Measurements from ENCODE around the gene MYH11. TPM values are rescaled to one million over a fixed set of nuclear protein-coding genes. Genes with fewer than 3 reads are reported as not detected.

The MYH11 gene
- total RNA-seq, 1 donor from 2014 or later, result 102 TPM

- intact Hi-C loops (cut with DNase I), result no loop called here
- Histone ChIP-seq H3K4me3 (no peak overlapping the region), H3K9me3 (no peaks in the 10 kb centered on the region), H3K27me3 (ENCODE audit: low read depth) (no peaks in the 10 kb centered on the region), H3K36me3 (no peaks in the 10 kb centered on the region), H3K27ac (no peak overlapping the region), H3K4me1 (peaks cover 19% of the 10 kb centered on the region)
- TF ChIP-seq CTCF (IDR thresholded peaks at IDR 0.05), result no peak
- no peak for ATAC-seq
- no peak for DNase-seq
Measured at GRCh38 chr16:15891508-15891907, 34.7 kb upstream of the MYH11 start.

GRCh38 chr16:15888072-15888976 lies 31.5 kb upstream of the MYH11 start, which contains the start of gene CEP20:
Gene CEP20, minus strand, starts transcription at chr16:15888603. Its CDS starts 18 bp downstream, at chr16:15888585.
- H3K4me1 ChIP-seq, result peaks cover 30% of the 10 kb centered on the region
- no peaks in the 10 kb centered on the region for H3K9me3 ChIP-seq
- H3K27ac ChIP-seq, result peak within 1 kb of the TSS; percentile 92
- H3K36me3 ChIP-seq, result peaks cover 9% of the 10 kb centered on the region
- no peaks in the 10 kb centered on the region for H3K27me3 ChIP-seq (ENCODE audit: low read depth)
- TF ChIP-seq CTCF (IDR thresholded peaks at IDR 0.05), result no peak
- H3K4me3 ChIP-seq, result peak within 1 kb of the TSS; percentile 91
- intact Hi-C loops (cut with DNase I), result no loop called here
- DNase-seq (peak; percentile 100), ATAC-seq (peak; percentile 100)

DNA sequence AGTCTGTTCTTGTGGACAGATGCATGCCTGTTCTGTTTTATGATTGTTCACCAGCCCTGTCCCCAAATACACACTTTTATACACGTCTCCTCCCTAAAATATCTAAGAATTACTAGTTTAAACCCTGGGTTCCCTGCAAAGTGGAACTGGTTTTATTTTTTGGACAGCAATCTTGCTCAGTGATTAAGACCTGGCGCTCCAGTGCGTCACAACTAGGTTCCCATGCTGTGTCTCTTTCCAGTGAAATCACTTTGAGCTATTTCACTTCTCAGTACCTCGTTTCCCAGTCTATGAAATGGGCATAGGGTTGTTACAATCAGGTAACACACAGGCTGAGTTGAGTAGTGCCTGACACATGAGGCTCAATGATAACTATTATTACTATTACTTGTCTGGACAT lies 30.5 kb upstream of the MYH11 start:
- Histone ChIP-seq H3K27me3 (ENCODE audit: low read depth) (no peaks in the 10 kb centered on the region), H3K9me3 (no peaks in the 10 kb centered on the region), H3K4me1 (peaks cover 30% of the 10 kb centered on the region), H3K4me3 (peak overlapping the region; percentile 91), H3K36me3 (peaks cover 19% of the 10 kb centered on the region), H3K27ac (peak overlapping the region; percentile 92)
- intact Hi-C loops (cut with DNase I), result no loop called here
- DNase-seq (no peak), ATAC-seq (no peak)
- no peak for TF ChIP-seq CTCF (IDR thresholded peaks at IDR 0.05)

DNA sequence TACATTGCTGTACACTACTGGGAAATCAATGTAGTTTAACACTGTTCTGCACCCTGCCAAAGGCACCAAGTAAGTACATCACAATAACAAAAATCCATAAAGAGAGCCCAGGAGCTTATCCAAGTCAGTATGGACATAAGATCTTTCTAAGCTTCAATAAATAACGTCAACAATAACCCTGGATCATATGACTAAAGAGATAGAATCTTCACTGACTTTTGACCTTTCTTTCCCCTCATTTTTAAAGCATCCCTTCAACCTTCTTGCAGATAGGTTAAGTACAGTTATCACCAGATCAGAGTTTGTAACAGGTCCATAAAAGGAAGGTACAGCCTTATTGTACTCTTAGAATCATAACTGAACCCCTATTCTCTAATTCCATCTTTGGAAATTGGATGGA lies 29.2 kb upstream of the MYH11 start:
- ATAC-seq, result no peak
- intact Hi-C loops (cut with DNase I), result no loop called here
- H3K4me1 ChIP-seq, result peaks cover 30% of the 10 kb centered on the region

DNA sequence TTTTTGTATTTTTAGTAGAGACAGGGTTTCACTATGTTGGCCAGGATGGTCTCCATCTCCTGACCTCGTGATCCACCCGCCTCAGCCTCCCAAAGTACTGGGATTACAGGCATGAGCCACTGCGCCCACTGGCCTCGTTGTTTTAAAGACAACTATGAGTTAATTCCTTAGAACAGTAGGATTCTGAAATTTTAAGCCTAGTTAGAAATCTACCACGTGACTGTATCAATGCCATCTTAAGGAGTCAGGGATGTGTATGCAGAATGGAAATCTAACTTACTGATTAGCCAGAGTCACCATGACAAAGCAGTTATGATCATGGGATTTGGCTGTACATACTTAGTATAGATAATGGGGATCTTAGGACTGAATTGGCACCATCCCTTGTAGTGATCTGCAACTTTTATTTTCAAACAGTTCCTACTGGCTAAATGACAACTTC lies 28.8 kb upstream of the MYH11 start:
- no peak overlapping the region for H3K27ac ChIP-seq
- no peak for TF ChIP-seq CTCF (IDR thresholded peaks at IDR 0.05)
- no peak overlapping the region for H3K4me3 ChIP-seq
- H3K27me3 ChIP-seq (ENCODE audit: low read depth), result no peaks in the 10 kb centered on the region
- no peak for ATAC-seq
- H3K36me3 ChIP-seq, result peaks cover 36% of the 10 kb centered on the region
- intact Hi-C loops (cut with DNase I), result no loop called here
- DNase-seq, result no peak
- H3K4me1 ChIP-seq, result peaks cover 30% of the 10 kb centered on the region
- no peaks in the 10 kb centered on the region for H3K9me3 ChIP-seq

More for the DNA sequence above, 29.2 kb upstream of the MYH11 start:
- no peak for TF ChIP-seq CTCF (IDR thresholded peaks at IDR 0.05)
- Histone ChIP-seq H3K9me3 (no peaks in the 10 kb centered on the region), H3K4me3 (no peak overlapping the region), H3K36me3 (peaks cover 31% of the 10 kb centered on the region), H3K27me3 (ENCODE audit: low read depth) (no peaks in the 10 kb centered on the region), H3K27ac (no peak overlapping the region)
- DNase-seq, result no peak
